OCI-M2 (cell line): Measurements from ENCODE around the gene RABGGTA.
A peak's percentile ranks its signal among the peaks of the same experiment; 100 is the strongest.
"Not testable (repeated sequence)": the region's sequence is repeated elsewhere in the genome, so short reads cannot be mapped to it uniquely, and the experiment has no call there.

Source experiments
- DNase-seq: peaks from one replicate; lab custom pipeline; 2025; ENCODE audit not compliant: unreplicated experiment; lab: John Stamatoyannopoulos, UW

The RABGGTA gene

DNA sequence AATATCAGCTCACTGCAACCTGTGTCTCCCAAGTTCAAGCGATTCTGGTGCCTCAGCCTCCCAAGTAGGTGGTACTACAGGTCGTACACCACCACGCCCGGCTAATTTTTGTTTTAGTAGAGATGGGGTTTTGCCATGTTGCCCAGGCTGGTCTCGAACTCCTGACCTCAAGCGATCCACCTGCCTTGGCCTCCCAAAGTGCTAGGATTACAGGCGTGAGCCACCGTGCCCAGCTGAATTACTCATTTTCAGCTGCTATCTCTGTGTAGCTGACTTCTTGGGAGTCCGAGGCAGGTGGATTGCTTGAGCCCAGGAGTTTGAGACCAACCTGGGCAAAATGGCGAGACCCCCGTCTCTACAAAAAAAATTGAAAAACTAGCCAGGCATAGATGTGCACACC lies 26.0 kb downstream of the RABGGTA start:
- not testable (repeated sequence) for DNase-seq

GRCh38 chr14:24243336-24243836 lies 28.0 kb downstream of the RABGGTA start:
- DNase-seq = peak; percentile 67

DNA sequence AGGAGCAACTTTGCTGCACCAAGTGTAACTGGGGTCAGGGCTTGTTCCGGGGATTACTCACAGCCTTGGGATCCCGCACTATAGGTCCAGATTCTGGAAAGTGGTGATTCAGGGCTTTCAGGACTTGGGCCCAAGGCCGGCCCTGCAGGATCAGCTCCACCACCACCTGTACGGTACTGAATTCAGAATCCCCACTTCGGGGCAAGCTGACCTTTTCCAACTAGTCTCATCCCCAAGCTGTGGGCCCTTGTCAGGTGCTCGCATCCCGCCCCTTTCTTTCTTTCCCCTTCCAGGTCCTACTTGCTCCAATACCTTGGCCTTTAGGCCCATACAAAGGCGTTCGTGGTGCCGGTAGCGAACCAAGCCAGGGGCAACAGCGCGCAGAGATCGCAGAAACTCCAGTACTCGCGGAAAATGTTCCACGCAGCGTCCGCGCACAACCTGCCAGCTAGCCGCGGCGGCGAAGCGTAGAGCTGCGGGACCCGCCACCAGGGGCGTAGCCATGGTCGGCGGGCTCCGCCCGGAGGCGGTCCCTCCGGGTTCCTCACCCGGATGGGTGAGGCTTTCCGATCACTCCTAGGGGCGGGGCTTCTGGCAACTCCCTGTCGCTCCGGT lies 29.5 kb downstream of the RABGGTA start:
- DNase-seq = peak; percentile 98

GRCh38 chr14:24240110-24240918 lies 31.1 kb downstream of the RABGGTA start:
- no peak for DNase-seq

DNA sequence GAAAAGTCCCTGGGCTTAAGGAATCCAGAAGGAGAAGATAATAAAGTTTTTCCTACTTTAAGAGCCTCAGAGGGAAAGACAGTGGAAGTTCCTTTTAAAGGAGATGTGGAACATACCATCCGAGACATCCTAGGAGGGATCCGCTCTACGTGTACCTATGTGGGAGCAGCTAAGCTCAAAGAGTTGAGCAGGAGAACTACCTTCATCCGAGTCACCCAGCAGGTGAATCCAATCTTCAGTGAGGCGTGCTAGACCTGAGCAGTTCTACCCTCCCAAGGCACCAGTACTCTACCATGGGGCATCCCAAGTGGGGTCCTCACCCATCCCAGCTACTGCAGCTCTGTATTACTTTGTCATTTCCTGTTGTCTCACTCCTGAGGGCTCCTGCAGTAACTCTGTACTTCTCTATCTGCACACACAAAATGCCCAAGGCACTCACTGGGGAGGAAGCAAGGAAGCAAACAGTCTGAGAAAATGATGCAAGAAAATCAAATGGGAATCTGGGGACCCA lies 32.8 kb downstream of the RABGGTA start:
- no peak for DNase-seq

- no peak for DNase-seq
Measured at GRCh38 chr14:24238123-24238522, 33.3 kb downstream of the RABGGTA start.

GRCh38 chr14:24237463-24237955 lies 33.9 kb downstream of the RABGGTA start:
- no peak for DNase-seq

DNA sequence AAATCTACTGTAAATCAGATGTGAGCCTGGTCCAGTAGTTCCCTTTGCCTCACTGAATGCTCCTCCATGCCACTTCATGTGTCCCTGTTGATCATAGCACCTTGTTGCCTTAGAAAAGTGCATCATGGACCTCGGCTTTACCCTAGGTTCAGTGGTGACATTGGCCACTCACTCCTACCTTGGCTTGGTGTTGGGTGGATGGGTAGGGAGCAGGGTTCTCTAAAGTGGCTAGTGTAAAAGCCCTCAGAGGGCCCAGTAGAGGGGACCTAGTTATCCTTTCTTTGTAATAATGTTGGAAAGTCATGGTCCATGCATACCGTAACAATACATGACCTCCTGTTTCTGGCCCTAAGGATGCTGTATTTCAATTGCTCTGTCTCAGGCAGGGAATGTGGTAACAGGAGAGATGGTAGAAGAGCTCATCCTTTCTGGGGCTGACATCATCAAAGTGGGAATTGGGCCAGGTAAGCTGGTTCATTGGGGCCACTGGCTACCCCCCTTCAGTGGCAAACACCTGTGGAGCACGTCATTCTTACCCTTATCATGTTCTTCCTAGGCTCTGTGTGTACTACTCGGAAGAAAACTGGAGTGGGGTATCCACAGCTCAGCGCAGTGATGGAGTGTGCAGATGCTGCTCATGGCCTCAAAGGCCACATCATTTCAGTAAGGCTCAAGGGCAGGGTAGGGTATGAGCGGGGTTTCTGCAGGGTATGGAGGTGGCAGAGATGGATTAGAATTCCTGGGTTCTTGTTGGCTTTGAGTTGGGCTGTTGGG lies 34.5 kb downstream of the RABGGTA start:
- DNase-seq = no peak

DNA sequence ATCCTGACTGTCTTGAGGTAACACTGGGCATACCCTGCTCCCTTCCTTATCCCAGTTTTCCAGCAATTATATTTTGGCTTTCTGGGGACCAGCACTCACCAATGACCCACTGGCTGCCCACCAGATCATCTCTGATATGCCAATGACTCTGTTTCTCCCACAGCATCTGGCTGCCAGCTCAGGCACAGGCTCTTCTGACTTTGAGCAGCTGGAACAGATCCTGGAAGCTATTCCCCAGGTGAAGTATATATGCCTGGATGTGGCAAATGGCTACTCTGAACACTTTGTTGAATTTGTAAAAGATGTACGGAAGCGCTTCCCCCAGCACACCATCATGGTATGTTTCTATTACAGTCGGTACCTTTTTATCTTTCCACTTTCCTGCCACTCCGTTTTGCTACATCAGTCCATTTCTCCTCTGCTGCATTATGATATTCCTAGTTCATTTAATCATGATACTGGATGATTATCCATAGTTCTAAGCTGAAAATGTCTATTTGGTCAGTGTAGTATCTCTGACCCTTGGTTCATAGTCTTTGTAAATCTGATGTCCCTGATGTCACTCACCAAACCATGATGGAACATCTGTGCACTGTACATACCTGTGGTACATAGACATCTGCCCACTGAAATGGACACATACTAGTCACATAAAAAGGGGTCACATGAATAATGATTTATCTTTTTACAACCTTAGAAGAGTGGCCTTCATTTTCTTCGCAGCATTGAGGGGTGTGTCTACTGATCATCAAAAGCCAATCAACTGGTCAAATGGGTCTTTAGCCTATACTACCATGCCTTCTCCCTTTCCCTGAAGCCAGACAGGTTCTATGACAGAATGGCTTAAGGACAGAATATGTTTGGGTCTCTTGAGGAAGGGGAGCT lies 35.4 kb downstream of the RABGGTA start:
- no peak for DNase-seq

GRCh38 chr14:24234095-24235005 lies 37.0 kb downstream of the RABGGTA start:
- DNase-seq = no peak

- no peak for DNase-seq
Measured at GRCh38 chr14:24233538-24233866, 37.9 kb downstream of the RABGGTA start.

GRCh38 chr14:24232645-24233537 lies 38.5 kb downstream of the RABGGTA start, which contains the start of gene GMPR2:
GMPR2 (plus strand) TSS chr14:24232929; CDS start chr14:24233254, 325 bp downstream.
- DNase-seq = peak; percentile 96

DNA sequence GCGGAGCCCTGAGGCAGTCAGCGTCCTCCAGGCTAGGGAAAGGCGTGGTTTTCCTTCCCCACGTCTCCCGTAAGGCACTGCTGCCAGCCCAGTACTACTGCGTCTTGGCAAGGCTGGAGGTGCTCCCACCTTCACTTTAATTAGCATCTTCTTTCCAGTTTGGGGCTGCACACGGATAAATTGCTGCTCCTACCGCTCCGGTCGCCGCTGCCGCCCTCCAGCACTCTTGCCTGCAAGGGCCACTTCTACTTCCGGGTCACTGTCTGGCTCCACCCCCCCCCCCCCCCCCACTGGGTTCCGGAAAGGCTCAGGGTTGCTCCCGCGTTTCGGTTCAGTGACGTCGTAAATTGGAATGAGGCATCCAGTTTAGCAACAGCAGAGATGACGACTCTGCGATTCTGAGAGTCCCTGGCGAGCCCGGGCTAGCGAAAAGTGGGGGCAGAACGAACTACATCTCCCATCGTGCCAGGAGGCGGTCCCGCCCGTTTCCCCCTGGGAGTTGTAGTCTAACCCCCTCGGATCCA lies 39.2 kb downstream of the RABGGTA start, which contains the start of gene NEDD8:
NEDD8 (minus strand) TSS at position 247 of the 524 bp plus-strand sequence; CDS start at position 147, 100 bp downstream.
- peak; percentile 96 for DNase-seq

- no peak for DNase-seq
Measured at GRCh38 chr14:24231263-24232120, 39.9 kb downstream of the RABGGTA start.

DNA sequence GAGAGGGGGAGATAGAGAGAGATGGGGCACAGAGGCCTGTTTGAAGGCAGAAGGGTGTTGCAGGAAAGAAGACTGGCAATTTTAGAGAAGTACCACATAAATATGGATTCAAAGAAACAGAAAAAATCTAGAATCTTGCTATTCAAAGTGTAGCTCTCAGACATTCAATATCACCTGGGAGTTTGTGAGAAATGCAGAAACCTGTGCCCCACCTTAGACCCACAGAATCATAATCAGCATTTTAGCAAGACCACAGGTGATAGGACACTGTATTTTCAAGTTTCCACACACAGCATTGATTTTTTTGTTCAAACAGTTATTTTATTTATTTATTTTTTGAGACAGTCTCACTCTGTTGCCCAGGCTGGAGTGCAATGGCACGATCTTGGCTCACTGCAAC lies 42.5 kb downstream of the RABGGTA start:
- DNase-seq = no peak

DNA sequence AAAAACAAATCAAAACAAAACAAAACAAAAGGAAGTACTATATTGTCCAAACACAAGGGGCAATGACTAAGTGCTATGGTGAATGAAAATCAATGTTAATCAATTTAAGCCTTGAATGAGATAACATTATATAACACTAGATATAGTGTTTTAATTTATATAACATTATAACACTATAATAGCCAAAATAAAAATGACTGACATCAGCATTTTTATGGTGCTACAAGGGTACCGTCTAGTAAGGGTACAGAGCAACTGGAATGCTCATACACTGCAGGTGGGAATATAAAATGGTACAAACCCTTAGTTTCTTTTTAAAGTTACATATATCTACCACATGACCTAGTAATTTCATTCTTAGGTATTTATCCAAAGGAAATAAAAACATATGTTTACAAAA lies 44.9 kb downstream of the RABGGTA start:
- DNase-seq = no peak

DNA sequence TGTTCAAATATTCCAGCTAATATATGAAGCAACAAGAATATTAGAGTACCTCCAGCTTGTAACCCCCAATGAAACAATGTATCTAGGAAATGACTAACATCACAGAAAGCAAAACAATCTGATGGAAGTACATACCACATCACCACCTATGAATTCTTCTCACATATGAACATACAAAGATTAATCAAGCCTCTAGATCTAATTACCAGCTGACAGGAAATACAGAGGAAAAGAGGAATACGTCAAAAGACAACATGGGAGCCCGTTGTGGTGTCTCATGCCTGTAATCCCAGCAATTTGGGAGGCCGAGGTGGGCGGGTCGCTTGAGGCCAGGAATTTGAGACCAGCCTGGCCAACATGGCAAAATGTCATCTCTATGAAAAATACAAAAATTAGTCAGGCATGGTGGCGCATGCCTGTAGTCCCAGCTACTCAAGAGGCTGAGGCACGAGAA lies 46.8 kb downstream of the RABGGTA start:
- no peak for DNase-seq
